Endothelial cell of umbilical vein (primary cell): ENCODE data around the gene SPDYE16. TPM values are rescaled to one million over a fixed set of nuclear protein-coding genes. Genes with fewer than 3 reads are reported as not detected.
"Not testable (repeated sequence)": the region's sequence is repeated elsewhere in the genome, so short reads cannot be mapped to it uniquely, and the experiment has no call there.

Source experiments
- BruUV-seq: library from RNA; stranded (reverse); fragments of 400-500 nt; replicated peaks from 2 replicates; lab custom pipeline; 2021; lab: Mats Ljungman, UMichigan
- CTCF ChIA-PET: fragments of 300-600, 350-600 bp; sonication (Branson Sonifier 250); formaldehyde crosslinking; loops from one replicate; lab custom pipeline; 2021; ENCODE audit warnings: antibody characterized with exemption, inconsistent platforms; lab: Charles Lee
- POLR2A ChIA-PET: fragments of 300-600, 350-600 bp; sonication (Branson Sonifier 250); formaldehyde crosslinking; loops from one replicate; lab custom pipeline; 2021; ENCODE audit warnings: antibody characterized with exemption, inconsistent platforms; lab: Charles Lee
- DNase-seq: peaks from one replicate; pipeline ENCODE4 v3.0.0-alpha.2; 2011; ENCODE audit warnings: low read depth, low spot score
- FAIRE-seq: peaks from 2 replicates; lab custom pipeline; 2011; peaks lifted over from hg19 to GRCh38; lab: Jason Lieb, UNC
- H2AFZ ChIP-seq: 2 replicates; pipeline ENCODE4 v1.6.0; 2012; ENCODE audit warnings: low read depth, low read length, control low read depth, inconsistent platforms
- H3K27ac ChIP-seq: 2 replicates; pipeline ENCODE4 v1.5.1; 2011; ENCODE audit warnings: low read depth, mild to moderate bottlenecking, control low read depth, low read length, moderate library complexity; ENCODE audit not compliant: insufficient read depth
- H3K27me3 ChIP-seq, 2 experiments: 2 replicates each; pipeline versions ENCODE4 v1.6.0 to v1.6.1; 2011; ENCODE audit warnings: low read length in 2 of 2, mixed read lengths in 1 of 2; ENCODE audit not compliant: control insufficient read depth in 2 of 2, insufficient read depth in 2 of 2
- H3K36me3 ChIP-seq, 2 experiments: 2 replicates in 1 of 2; 3 replicates in 1 of 2; pipeline ENCODE4 v1.5.1; 2011; ENCODE audit warnings: low read length in 2 of 2, mild to moderate bottlenecking in 1 of 2, moderate library complexity in 1 of 2; ENCODE audit not compliant: control insufficient read depth in 2 of 2, insufficient read depth in 2 of 2; ENCODE audit errors: extremely low read depth in 1 of 2
- H3K4me1 ChIP-seq: 3 replicates; pipeline ENCODE4 v1.5.1; 2011; ENCODE audit warnings: mild to moderate bottlenecking, low read length; ENCODE audit not compliant: control insufficient read depth, insufficient read depth; ENCODE audit errors: extremely low read depth
- H3K4me2 ChIP-seq: 2 replicates; pipeline ENCODE4 v1.6.1; 2011; ENCODE audit warnings: low read length, control low read depth, mixed read lengths; ENCODE audit not compliant: insufficient read depth
- H3K4me3 ChIP-seq, 3 experiments: fragments of 200-600 bp in 1 of 3; sonication (generic), shearing (Covaris generic) in 1 of 3; replicated peaks in 1 of 3; 2 replicates each; pipeline ENCODE4 v1.5.1; 2011 to 2016; ENCODE audit warnings: control low read depth in 3 of 3, low read length in 3 of 3, mild to moderate bottlenecking in 2 of 3, inconsistent platforms in 1 of 3, low read depth in 1 of 3, moderate library complexity in 1 of 3; ENCODE audit not compliant: insufficient read depth in 1 of 3
- H3K79me2 ChIP-seq: 2 replicates; pipeline ENCODE4 v1.6.0; 2012; ENCODE audit warnings: low read length, inconsistent platforms; ENCODE audit not compliant: control insufficient read depth, insufficient read depth
- H3K9ac ChIP-seq: replicated peaks from 2 replicates; pipeline ENCODE3; 2011; ENCODE audit warnings: low read length, control low read depth; ENCODE audit not compliant: insufficient read depth; ENCODE audit errors: extremely low read depth
- H3K9me1 ChIP-seq: replicated peaks from 3 replicates; pipeline ENCODE4 v1.6.0; 2011; ENCODE audit warnings: mild to moderate bottlenecking, low read length; ENCODE audit not compliant: control insufficient read depth, insufficient read depth; ENCODE audit errors: extremely low read depth
- H3K9me3 ChIP-seq: replicated peaks from 2 replicates; pipeline ENCODE4 v1.5.1; 2012; ENCODE audit warnings: low read length, inconsistent platforms; ENCODE audit not compliant: control insufficient read depth, insufficient read depth
- H4K20me1 ChIP-seq: replicated peaks from 2 replicates; pipeline ENCODE3; 2011; ENCODE audit warnings: mild to moderate bottlenecking, low read length; ENCODE audit not compliant: control insufficient read depth, insufficient read depth; ENCODE audit errors: extremely low read depth
- dilution Hi-C: fragments of 300-500 bp; cut with MboI; formaldehyde crosslinking; loops from one replicate; pipeline ENCODE4 v1.15.0; 2019; ENCODE audit warnings: low sequenced_read_pairs; ENCODE audit not compliant: extremely low pct_ligation_motif_present
- intact Hi-C: fragments of 100-400 bp; cut with micrococcal nuclease; formaldehyde crosslinking; loops from one replicate; pipeline ENCODE4 v1.10.0; 2022
- polyA plus RNA-seq, 4 experiments: library from polyadenylated mRNA; depleted of rRNA in 3 of 4; stranded (reverse) in 3 of 4; unstranded in 1 of 4; fragments of >200 nt; gene quantifications; 2 replicates each; pipeline versions ENCODE4 v1.2.1 to v1.2.3, GENCODE V29; 2011 to 2012; ENCODE audit warnings: missing spikeins in 1 of 4
- total RNA-seq: library from RNA; stranded (reverse); gene quantifications from 2 replicates; pipeline ENCODE4 v1.2.3, GENCODE V29; 2021

The SPDYE16 gene
- total and polyA plus RNA-seq, 2 donors (not counting 3 experiments of a cell fraction or from before 2014, with no cell fraction given), result 0.03 to 0.22 TPM

DNA sequence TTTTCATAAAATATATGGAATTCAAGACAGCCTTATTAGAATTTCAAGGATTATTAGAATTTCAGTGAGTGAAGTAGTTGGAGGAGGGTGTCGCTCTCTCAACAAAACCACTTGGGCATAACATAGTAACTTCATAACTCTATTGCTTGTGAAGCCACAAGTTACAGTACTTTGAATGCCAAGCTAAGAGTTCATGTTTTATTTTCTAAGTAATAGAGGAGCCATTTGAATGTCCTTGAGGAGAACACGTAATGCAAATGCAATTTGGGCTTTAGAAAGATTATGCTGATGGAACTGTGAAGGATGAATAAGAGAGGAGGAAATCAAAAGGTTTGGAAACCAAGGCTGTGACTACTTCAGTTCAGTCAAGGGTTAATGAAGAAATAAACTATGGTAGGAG is 32.3 kb upstream of the SPDYE16 start:
- H3K9me1 ChIP-seq, CTCF ChIA-PET, intact Hi-C loops, H3K27me3 ChIP-seq, H2AFZ ChIP-seq, BruUV-seq, POLR2A ChIA-PET, H3K4me3 ChIP-seq, H4K20me1 ChIP-seq, H3K4me2 ChIP-seq, FAIRE-seq, H3K9ac ChIP-seq, H3K9me3 ChIP-seq, DNase-seq, dilution Hi-C loops, H3K27ac ChIP-seq, H3K36me3 ChIP-seq: not testable (repeated sequence)
- H3K4me1 ChIP-seq, result peaks cover 20% of the 10 kb centered on the region
- peaks cover 24% of the 10 kb centered on the region for H3K79me2 ChIP-seq

DNA sequence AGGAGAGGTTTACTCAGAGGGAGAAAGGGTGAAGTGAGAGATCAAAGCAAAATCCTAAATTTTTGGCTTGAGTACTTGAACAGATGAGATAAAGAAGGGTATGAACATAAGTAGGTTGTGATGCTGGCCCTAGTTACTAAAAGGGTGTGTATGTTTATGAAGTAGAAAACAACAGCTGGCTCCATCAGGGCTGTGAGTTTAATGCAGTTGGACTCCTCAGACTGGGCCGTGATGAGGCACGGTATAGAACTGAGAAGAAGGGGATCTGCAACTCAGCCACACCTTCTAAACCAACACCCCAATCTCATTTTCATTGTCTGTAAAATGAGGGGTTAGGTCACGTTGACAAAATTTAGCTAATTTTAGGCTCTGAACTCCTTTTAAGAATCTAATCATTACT is 29.2 kb upstream of the SPDYE16 start:
- H4K20me1 ChIP-seq, POLR2A ChIA-PET, H3K4me2 ChIP-seq, CTCF ChIA-PET, H3K36me3 ChIP-seq, H3K9me1 ChIP-seq, dilution Hi-C loops, H3K9ac ChIP-seq, intact Hi-C loops, FAIRE-seq, H3K27me3 ChIP-seq, DNase-seq, BruUV-seq, H3K27ac ChIP-seq, H2AFZ ChIP-seq, H3K9me3 ChIP-seq, H3K4me3 ChIP-seq: not testable (repeated sequence)
- Histone ChIP-seq H3K79me2 (peaks cover 35% of the 10 kb centered on the region), H3K4me1 (peaks cover 16% of the 10 kb centered on the region)

- H3K4me2 ChIP-seq, POLR2A ChIA-PET, dilution Hi-C loops: not testable (repeated sequence)
Observed at GRCh38 chr7:76570324-76570775, 27.3 kb upstream of the SPDYE16 start.

More at GRCh38 chr7:76570324-76570775, 27.3 kb upstream of the SPDYE16 start:
- BruUV-seq, H3K27me3 ChIP-seq, H3K4me3 ChIP-seq, DNase-seq, FAIRE-seq, intact Hi-C loops, H3K27ac ChIP-seq, H3K9ac ChIP-seq, H3K9me3 ChIP-seq, H4K20me1 ChIP-seq, CTCF ChIA-PET, H2AFZ ChIP-seq, H3K9me1 ChIP-seq, H3K36me3 ChIP-seq: not testable (repeated sequence)
- peaks cover 12% of the 10 kb centered on the region for H3K4me1 ChIP-seq
- peaks cover 37% of the 10 kb centered on the region for H3K79me2 ChIP-seq
